Nephron progenitor cell (in vitro differentiated cells): ENCODE data around the gene INTS11.

Source experiments
- DNase-seq: peaks from one replicate; pipeline ENCODE4 v3.0.0; 2021
- H3K27ac Mint-ChIP-seq: 2 replicates; pipeline ENCODE4 v1.8.0; 2021; ENCODE audit warnings: mild to moderate bottlenecking, moderate library complexity, mixed read lengths
- H3K27me3 Mint-ChIP-seq: 2 replicates; pipeline ENCODE4 v1.8.0; 2021; ENCODE audit warnings: mild to moderate bottlenecking, low read depth, mixed read lengths; ENCODE audit not compliant: poor library complexity
- H3K36me3 Mint-ChIP-seq: 2 replicates; pipeline ENCODE4 v1.8.0; 2021; ENCODE audit warnings: low read depth, mixed read lengths
- H3K4me1 Mint-ChIP-seq: 2 replicates; pipeline ENCODE4 v1.8.0; 2021; ENCODE audit warnings: mixed read lengths
- H3K4me3 Mint-ChIP-seq: 2 replicates; pipeline ENCODE4 v1.8.0; 2021; ENCODE audit warnings: mild to moderate bottlenecking, moderate library complexity, mixed read lengths
- H3K9me3 Mint-ChIP-seq: 2 replicates; pipeline ENCODE4 v1.8.0; 2021; ENCODE audit warnings: mild to moderate bottlenecking, moderate library complexity, mixed read lengths
- CTCF ChIP-seq: fragments of 200-600 bp; sonication (generic); IDR thresholded peaks from 2 replicates; pipeline ENCODE4 v1.5.0; 2021; ENCODE audit warnings: antibody characterized with exemption

INTS11 gene

GRCh38 chr1:1297802-1298424, 26.5 kb downstream of the INTS11 start:
- no peaks in the 10 kb centered on the region for H3K9me3 Mint-ChIP-seq
- DNase-seq: no peak
- no peaks in the 10 kb centered on the region for H3K4me1 Mint-ChIP-seq
- H3K27ac Mint-ChIP-seq: no peak overlapping the region
- H3K27me3 Mint-ChIP-seq: peaks cover 3% of the 10 kb centered on the region
- no peaks in the 10 kb centered on the region for H3K36me3 Mint-ChIP-seq
- no peak overlapping the region for H3K4me3 Mint-ChIP-seq
- TF ChIP-seq CTCF: no peak

- no peak overlapping the region for H3K27ac Mint-ChIP-seq
- no peak for DNase-seq
- no peak overlapping the region for H3K4me3 Mint-ChIP-seq
- TF ChIP-seq CTCF: no peak
- H3K27me3 Mint-ChIP-seq: peaks cover 3% of the 10 kb centered on the region
- no peaks in the 10 kb centered on the region for H3K36me3 Mint-ChIP-seq
- no peaks in the 10 kb centered on the region for H3K9me3 Mint-ChIP-seq
- peaks cover 5% of the 10 kb centered on the region for H3K4me1 Mint-ChIP-seq
Observed at GRCh38 chr1:1296070-1297061, 28.1 kb downstream of the INTS11 start.

- no peak for DNase-seq
- TF ChIP-seq CTCF: no peak
- H3K27ac Mint-ChIP-seq: no peak overlapping the region
- H3K4me1 Mint-ChIP-seq: peaks cover 5% of the 10 kb centered on the region
- H3K4me3 Mint-ChIP-seq: no peak overlapping the region
- H3K27me3 Mint-ChIP-seq: peaks cover 3% of the 10 kb centered on the region
- no peaks in the 10 kb centered on the region for H3K9me3 Mint-ChIP-seq
- H3K36me3 Mint-ChIP-seq: no peaks in the 10 kb centered on the region
Observed at GRCh38 chr1:1295154-1295923, 29.1 kb downstream of the INTS11 start.

GRCh38 chr1:1294250-1294890, 30.1 kb downstream of the INTS11 start:
- no peaks in the 10 kb centered on the region for H3K27me3 Mint-ChIP-seq
- no peak for TF ChIP-seq CTCF

GRCh38 chr1:1293263-1294249, 30.9 kb downstream of the INTS11 start:
- no peaks in the 10 kb centered on the region for H3K36me3 Mint-ChIP-seq
- no peaks in the 10 kb centered on the region for H3K9me3 Mint-ChIP-seq
- H3K4me1 Mint-ChIP-seq: peaks cover 5% of the 10 kb centered on the region
- no peak overlapping the region for H3K27ac Mint-ChIP-seq
- DNase-seq: no peak
- H3K4me3 Mint-ChIP-seq: no peak overlapping the region
- no peak for TF ChIP-seq CTCF
- no peaks in the 10 kb centered on the region for H3K27me3 Mint-ChIP-seq

More at GRCh38 chr1:1294250-1294890, 30.1 kb downstream of the INTS11 start:
- Mint-ChIP-seq H3K36me3 (no peaks in the 10 kb centered on the region), H3K27ac (no peak overlapping the region), H3K9me3 (no peaks in the 10 kb centered on the region), H3K4me3 (no peak overlapping the region), H3K4me1 (peaks cover 5% of the 10 kb centered on the region)
- DNase-seq: no peak
